Aorta (tissue), 5 donors: Measurements from ENCODE around the gene PGAP3. TPM values are rescaled to one million over a fixed set of nuclear protein-coding genes. Genes with fewer than 3 reads are reported as not detected.
A peak's percentile ranks its signal among the peaks of the same experiment; 100 is the strongest.
"Not testable (repeated sequence)": the region's sequence is repeated elsewhere in the genome, so short reads cannot be mapped to it uniquely, and the experiment has no call there.

Source experiments
- ATAC-seq: fragments of 200-7000 bp; cut with Tn5 transposase; one replicate; pipeline ENCODE4 v1.9.1; 2022; ENCODE audit warnings: moderate library complexity; ENCODE audit not compliant: low FRiP score
- DNase-seq, 2 donors: peaks; one replicate each; pipeline ENCODE4 v3.0.0-alpha.2; 2020
- H3K27ac ChIP-seq, 2 donors: one replicate each; pipeline ENCODE4 v1.5.1; 2013; ENCODE audit warnings: low read length in 2 of 2, mild to moderate bottlenecking in 2 of 2, moderate library complexity in 2 of 2, control low read depth in 1 of 2, inconsistent platforms in 1 of 2, low read depth in 1 of 2
- H3K27me3 ChIP-seq, 2 donors: one replicate each; pipeline ENCODE4 v1.6.1; 2013; ENCODE audit warnings: control low read depth in 1 of 2, low read length in 1 of 2, mild to moderate bottlenecking in 1 of 2, moderate library complexity in 1 of 2; ENCODE audit not compliant: insufficient read depth in 2 of 2, control insufficient read depth in 1 of 2
- H3K36me3 ChIP-seq, 2 donors: one replicate each; pipeline ENCODE4 v1.6.1; 2013; ENCODE audit warnings: control low read depth in 1 of 2, low read length in 1 of 2, mild to moderate bottlenecking in 1 of 2; ENCODE audit not compliant: insufficient read depth in 2 of 2, control insufficient read depth in 1 of 2
- H3K4me1 ChIP-seq, 2 donors: one replicate each; pipeline ENCODE4 v1.6.1; 2013; ENCODE audit warnings: low read length in 2 of 2, control low read depth in 1 of 2, mild to moderate bottlenecking in 1 of 2, moderate library complexity in 1 of 2; ENCODE audit not compliant: insufficient read depth in 2 of 2, control insufficient read depth in 1 of 2
- H3K4me3 ChIP-seq, 2 donors: one replicate each; pipeline ENCODE4 v1.5.1; 2013; ENCODE audit warnings: low read length in 2 of 2, control low read depth in 1 of 2, mild to moderate bottlenecking in 1 of 2
- H3K9me3 ChIP-seq: one replicate; pipeline ENCODE4 v1.6.1; 2013; ENCODE audit warnings: mild to moderate bottlenecking, low read length; ENCODE audit not compliant: control insufficient read depth
- WGBS, 2 donors: extraction: QIAGEN DNeasy Blood & Tissue Kit; methylation state at CpG; one replicate each; pipeline ENCODE4 v1.1.7; 2013; 5-methylcytosine and 5-hydroxymethylcytosine counted together
- intact Hi-C, 2 donors: fragments of 100-400 bp; cut with DNase I; formaldehyde crosslinking; loops; one replicate each; pipeline versions ENCODE4 v1.14.2 to v1.15.0; 2022
- polyA plus RNA-seq, 2 donors: library from polyadenylated mRNA; stranded (reverse); fragments of 200-250 nt; gene quantifications; one replicate each; pipeline ENCODE4 v1.2.3, GENCODE V29; 2013
- total RNA-seq, 2 donors: library from RNA; stranded (reverse); fragmentation: NEBNext Ultra II Directional; extraction: Animal tissue kit (Norgen Biotek cat#: 25700); gene quantifications; one replicate each; pipeline ENCODE4 v1.2.1, GENCODE V29; 2021
- donor health status: healthy with polysubstance abuse.
- donor health status: Bipolar disorder and iron deficiency.
- donor health status: DM: no; HTN: no; CAD: no.
- donor health status: DM: no; HTN: no; CAD: no.
- donor health status: DM: yes; HTN: yes; CAD: no.

Gene PGAP3
- total and polyA plus RNA-seq, 4 donors, result 13.3 to 25.5 (median 22.0) TPM

DNA sequence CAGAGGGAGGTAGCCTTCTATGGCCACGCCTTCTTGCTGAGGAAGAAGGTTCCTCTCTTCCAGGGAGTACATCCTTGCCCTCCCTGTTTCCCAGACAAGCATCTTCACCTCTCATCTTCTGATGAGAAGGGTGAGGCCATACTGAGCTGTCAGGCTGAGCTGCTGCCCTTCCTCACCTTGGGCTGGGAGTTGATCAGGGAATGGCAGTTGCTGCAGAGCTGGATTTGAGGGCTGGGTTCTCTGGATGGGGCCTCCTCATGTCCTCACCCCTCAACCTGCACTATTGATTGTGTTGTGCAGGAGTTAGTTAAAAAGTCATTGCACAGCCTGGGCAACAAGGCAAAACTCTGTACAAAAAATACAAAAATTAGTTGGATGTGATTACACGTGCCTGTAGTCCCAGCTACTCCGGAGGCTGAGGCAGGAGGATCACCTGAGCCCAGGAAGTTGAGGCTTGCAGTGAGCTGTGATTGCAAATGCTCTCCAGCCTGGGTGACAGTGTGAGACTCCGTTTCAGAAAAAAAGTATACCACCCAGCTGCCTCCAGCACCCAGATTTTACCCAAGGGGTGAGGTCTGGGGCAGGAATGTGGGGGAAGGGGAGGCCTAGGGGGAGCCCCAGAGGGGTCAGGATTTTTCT, 14.0 kb upstream of the PGAP3 start:
- H3K27ac ChIP-seq, result peak overlapping the region in 1 of 2 donors; percentile 53
- H3K36me3 ChIP-seq, result no peaks in the 10 kb centered on the region
- peak overlapping the region in 1 of 2 donors; percentile 95 for H3K4me3 ChIP-seq
- intact Hi-C loops, result loop anchor here (5.0 kb wide), 1 partner anchor 35 kb away; the partner anchor contains the start of genes PNMT (in 2 of the 2) and TCAP (in 2 of the 2)
- ATAC-seq, result no peak
- no peaks in the 10 kb centered on the region for H3K9me3 ChIP-seq
- H3K27me3 ChIP-seq, result no peaks in the 10 kb centered on the region
- H3K4me1 ChIP-seq, result peaks cover 0 to 3% of the 10 kb centered on the region in 2 donors
- peak in 1 of 2 donors; percentile 5 for DNase-seq
- WGBS, 2 donors, result 32 to 36% methylated on average over 4 of the region's 4 CpGs

DNA sequence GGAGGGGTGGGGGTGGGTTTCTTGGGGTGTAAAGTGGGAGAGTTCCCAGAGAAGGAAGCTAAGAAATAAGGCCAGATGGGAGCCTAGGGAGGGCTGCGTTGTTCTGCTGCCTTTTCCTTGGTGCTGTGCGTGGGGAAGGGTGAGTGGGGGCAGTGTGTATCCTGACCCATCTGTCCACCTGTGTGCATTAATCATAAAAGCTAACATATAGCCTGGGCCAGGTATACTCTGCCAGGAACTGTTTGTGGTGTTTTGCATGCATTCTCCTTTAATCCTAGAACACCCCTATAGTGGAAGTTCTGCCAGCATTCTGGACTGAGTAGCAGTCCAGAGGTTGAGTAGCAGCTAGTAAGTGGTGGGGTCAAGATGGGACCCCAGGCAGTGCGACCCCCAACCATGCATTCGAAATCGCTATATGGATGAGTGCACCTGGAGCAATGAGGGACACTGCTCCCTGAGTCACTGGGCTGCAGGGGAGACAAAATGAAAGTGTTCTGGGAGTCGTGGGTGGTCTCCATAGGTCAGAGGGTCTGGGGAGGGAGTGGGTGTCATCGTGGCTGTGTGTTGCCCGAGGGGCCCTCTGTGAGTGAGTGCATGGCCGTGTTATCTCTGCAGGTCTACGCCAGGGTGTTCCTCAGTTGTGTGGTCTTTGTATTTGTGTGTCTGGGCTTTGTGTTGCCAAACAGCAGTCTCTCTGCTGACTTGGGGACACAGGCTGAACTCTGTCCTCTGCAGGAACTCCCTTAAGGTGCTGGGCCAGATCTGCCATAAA, 13.3 kb upstream of the PGAP3 start:
- no peaks in the 10 kb centered on the region for H3K27me3 ChIP-seq
- ATAC-seq, result no peak
- 10 to 11% methylated on average over 10 of the region's 10 CpGs for WGBS, 2 donors
- H3K4me1 ChIP-seq, result peaks cover 0 to 3% of the 10 kb centered on the region in 2 donors
- H3K27ac ChIP-seq, result peak overlapping the region; percentile 88 to 91
- no peaks in the 10 kb centered on the region for H3K9me3 ChIP-seq
- DNase-seq, result peak in 1 of 2 donors; percentile 19
- H3K36me3 ChIP-seq, result no peaks in the 10 kb centered on the region
- intact Hi-C loops, result loop anchor here (5.0 kb wide), 1 partner anchor 34 kb away; the partner anchor contains the start of genes PNMT (in 2 of the 2) and TCAP (in 2 of the 2)
- peak overlapping the region; percentile 95 to 96 for H3K4me3 ChIP-seq

DNA sequence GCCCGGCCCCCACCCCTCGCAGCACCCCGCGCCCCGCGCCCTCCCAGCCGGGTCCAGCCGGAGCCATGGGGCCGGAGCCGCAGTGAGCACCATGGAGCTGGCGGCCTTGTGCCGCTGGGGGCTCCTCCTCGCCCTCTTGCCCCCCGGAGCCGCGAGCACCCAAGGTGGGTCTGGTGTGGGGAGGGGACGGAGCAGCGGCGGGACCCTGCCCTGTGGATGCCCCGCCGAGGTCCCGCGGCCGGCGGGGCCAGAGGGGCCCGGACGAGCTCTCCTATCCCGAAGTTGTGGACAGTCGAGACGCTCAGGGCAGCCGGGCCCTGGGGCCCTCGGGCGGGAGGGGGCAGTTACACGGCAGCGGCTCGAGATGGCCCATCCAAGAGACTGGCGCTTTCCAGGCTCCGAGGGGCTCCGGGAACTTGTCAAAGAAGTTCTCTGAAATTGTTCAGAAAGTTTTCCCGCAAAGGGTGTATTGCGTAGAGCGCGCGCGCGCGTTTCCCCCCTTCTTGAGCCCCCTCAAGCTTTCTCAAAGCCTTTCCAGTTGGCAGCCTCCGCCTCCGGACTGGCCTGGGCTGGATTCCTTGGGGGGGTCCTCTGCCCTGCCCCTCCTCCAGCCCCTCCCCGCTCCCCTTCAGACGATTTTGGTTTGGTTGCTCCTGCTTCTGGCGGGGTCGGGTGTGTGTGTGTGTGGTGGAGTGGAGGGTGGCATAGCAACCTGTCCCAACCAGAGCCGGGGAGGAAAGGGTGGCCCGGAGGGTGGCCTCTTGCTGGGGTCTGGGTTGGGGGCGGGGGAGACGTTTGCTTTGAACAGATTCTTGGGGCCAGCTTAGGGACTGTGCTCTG, 12.5 kb upstream of the PGAP3 start:
- intact Hi-C loops, result loop anchor here (5.0 kb wide), 1 partner anchor 33 kb away; the partner anchor contains the start of genes PNMT (in 2 of the 2) and TCAP (in 2 of the 2)
- peak; percentile 55 for ATAC-seq
- H3K4me1 ChIP-seq, result peaks cover 0 to 3% of the 10 kb centered on the region in 2 donors

DNA sequence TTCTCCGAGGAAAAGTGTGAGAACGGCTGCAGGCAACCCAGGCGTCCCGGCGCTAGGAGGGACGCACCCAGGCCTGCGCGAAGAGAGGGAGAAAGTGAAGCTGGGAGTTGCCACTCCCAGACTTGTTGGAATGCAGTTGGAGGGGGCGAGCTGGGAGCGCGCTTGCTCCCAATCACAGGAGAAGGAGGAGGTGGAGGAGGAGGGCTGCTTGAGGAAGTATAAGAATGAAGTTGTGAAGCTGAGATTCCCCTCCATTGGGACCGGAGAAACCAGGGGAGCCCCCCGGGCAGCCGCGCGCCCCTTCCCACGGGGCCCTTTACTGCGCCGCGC, 11.9 kb upstream of the PGAP3 start, which contains the start of gene ERBB2:
Gene ERBB2 (plus strand): TSS at position 247 of the 330 bp plus-strand sequence. CDS start 175 bp downstream, outside the sequence.
- ATAC-seq (peak; percentile 88), DNase-seq (peak; percentile 79 to 88)
- Histone ChIP-seq H3K4me1 (no peaks in the 10 kb centered on the region), H3K9me3 (no peaks in the 10 kb centered on the region), H3K27me3 (no peaks in the 10 kb centered on the region), H3K36me3 (no peaks in the 10 kb centered on the region), H3K4me3 (peak within 1 kb of the TSS; percentile 95 to 96), H3K27ac (peak within 1 kb of the TSS; percentile 88 to 91)
- 0 to 1% methylated on average over 12 to 20 of the region's 20 CpGs for WGBS, 2 donors
- intact Hi-C loops, result loop anchor here (1.0 to 5.0 kb wide), 2 partner anchors 11 to 32 kb away; partner anchors contain the start of genes PNMT (in 2 of the 2), TCAP (in 2 of the 2) and PGAP3 (in 1 of the 2)

More for the DNA sequence above, 12.5 kb upstream of the PGAP3 start:
- no peaks in the 10 kb centered on the region for H3K36me3 ChIP-seq
- no peaks in the 10 kb centered on the region for H3K27me3 ChIP-seq
- H3K4me3 ChIP-seq, result peak overlapping the region; percentile 95 to 96
- 0 to 1% methylated on average over 37 to 57 of the region's 57 CpGs for WGBS, 2 donors
- peak overlapping the region; percentile 88 to 91 for H3K27ac ChIP-seq
- H3K9me3 ChIP-seq, result no peaks in the 10 kb centered on the region
- peak in 1 of 2 donors; percentile 54 for DNase-seq

DNA sequence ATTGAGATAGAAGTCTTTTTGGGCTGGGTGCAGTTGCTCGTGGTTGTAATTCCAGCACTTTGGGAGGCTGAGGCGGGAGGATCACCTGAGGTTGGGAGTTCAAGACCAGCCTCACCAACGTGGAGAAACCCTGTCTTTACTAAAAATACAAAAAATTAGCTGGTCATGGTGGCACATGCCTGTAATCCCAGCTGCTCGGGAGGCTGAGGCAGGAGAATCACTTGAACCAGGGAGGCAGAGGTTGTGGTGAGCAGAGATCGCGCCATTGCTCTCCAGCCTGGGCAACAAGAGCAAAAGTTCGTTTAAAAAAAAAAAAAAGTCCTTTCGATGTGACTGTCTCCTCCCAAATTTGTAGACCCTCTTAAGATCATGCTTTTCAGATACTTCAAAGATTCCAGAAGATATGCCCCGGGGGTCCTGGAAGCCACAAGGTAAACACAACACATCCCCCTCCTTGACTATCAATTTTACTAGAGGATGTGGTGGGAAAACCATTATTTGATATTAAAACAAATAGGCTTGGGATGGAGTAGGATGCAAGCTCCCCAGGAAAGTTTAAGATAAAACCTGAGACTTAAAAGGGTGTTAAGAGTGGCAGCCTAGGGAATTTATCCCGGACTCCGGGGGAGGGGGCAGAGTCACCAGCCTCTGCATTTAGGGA, 11.4 kb upstream of the PGAP3 start:
- peak overlapping the region; percentile 38 to 50 for H3K27ac ChIP-seq
- H3K27me3 ChIP-seq, H3K4me1 ChIP-seq, H3K9me3 ChIP-seq, H3K36me3 ChIP-seq, ATAC-seq: not testable (repeated sequence)
- DNase-seq, result peak in 1 of 2 donors; percentile 19
- intact Hi-C loops, result loop anchor here in 1 of 2 donors (1.0 kb wide), 1 partner anchor 11 kb away; the partner anchor contains the start of gene PGAP3
- H3K4me3 ChIP-seq, result peak overlapping the region in 1 of 2 donors; percentile 96
- WGBS, 2 donors, result 37 to 39% methylated on average over 11 of the region's 11 CpGs

DNA sequence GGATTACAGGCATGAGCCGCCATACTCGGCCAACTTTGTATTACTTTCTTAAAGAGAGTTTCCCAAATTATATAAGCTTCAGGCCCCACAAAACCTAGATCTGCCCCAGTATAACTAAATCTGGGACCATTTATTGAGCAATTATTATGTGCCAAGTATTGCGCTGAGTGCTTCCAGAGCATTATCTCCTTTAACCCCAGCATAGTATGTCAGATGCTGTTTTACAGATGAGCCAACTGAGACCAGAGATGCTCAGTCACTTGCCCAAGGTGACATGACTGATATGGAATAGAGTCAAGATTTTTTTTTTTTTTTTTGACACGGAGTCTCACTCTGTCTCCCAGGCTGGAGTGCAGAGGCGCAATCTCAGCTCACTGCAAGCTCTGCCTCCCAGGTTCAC, 10.1 kb upstream of the PGAP3 start:
- 91 to 93% methylated on average over 5 of the region's 5 CpGs for WGBS, 2 donors
- Histone ChIP-seq H3K9me3 (no peaks in the 10 kb centered on the region), H3K36me3 (no peaks in the 10 kb centered on the region), H3K4me1 (no peaks in the 10 kb centered on the region), H3K27ac (no peak overlapping the region), H3K4me3 (no peak overlapping the region), H3K27me3 (no peaks in the 10 kb centered on the region)
- intact Hi-C loops, result no loop called here
- DNase-seq (no peak), ATAC-seq (no peak)

DNA sequence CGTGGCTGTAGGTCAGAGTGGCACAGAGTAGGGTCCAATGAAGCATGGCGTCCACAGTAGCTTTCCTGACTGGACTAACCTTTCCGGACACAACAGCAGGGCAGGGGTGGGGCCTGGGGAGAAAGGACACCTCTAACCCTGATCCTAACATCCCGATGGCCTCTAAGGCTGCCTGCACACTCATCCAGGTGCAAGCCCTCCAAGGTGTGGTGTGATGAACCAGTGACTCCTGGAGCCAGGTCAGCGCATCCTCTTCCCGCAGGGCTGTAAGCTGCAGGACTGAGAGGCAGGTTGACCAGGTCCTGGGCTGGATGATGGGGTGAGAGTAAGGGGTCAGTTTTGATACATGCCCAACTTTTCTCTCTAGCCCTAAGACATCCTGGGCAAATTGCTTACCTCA, 8.9 kb upstream of the PGAP3 start:
- ATAC-seq, result no peak
- 90 to 92% methylated on average over 6 of the region's 6 CpGs for WGBS, 2 donors
- no peak overlapping the region for H3K4me3 ChIP-seq
- peak in 1 of 2 donors; percentile 17 for DNase-seq
- H3K27ac ChIP-seq, result no peak overlapping the region
- H3K4me1 ChIP-seq, result no peaks in the 10 kb centered on the region
- H3K9me3 ChIP-seq, result no peaks in the 10 kb centered on the region
- H3K27me3 ChIP-seq, result no peaks in the 10 kb centered on the region
- H3K36me3 ChIP-seq, result no peaks in the 10 kb centered on the region
- intact Hi-C loops, result no loop called here

DNA sequence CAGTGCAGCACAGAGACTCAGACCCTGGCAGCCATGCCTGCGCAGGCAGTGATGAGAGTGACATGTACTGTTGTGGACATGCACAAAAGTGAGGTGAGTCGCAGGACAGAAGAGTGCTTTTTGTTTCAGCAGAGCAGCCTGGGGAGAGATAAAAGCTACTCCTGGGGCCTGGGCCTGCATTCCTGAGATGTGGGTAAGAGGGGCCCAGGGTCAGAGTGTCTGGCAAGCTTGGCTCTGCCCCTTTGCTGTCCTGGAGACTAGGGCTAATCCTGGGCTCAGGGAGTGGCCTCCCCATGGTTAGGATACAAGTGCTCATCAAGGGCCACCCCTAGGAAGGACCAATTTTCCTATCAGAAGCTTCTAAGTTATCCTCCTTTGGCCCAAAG, 7.2 kb upstream of the PGAP3 start:
- 87 to 88% methylated on average over 2 of the region's 2 CpGs for WGBS, 2 donors
- Histone ChIP-seq H3K36me3 (no peaks in the 10 kb centered on the region), H3K27me3 (no peaks in the 10 kb centered on the region), H3K4me1 (no peaks in the 10 kb centered on the region), H3K27ac (no peak overlapping the region), H3K4me3 (no peak overlapping the region), H3K9me3 (no peaks in the 10 kb centered on the region)
- intact Hi-C loops, result no loop called here
- DNase-seq (peak in 1 of 2 donors; percentile 3), ATAC-seq (no peak)
